Cerebellar cortex (tissue), 1 donor: Measurements from ENCODE around the gene ADAMTSL1.
"Not testable (repeated sequence)": the region's sequence is repeated elsewhere in the genome, so short reads cannot be mapped to it uniquely, and the experiment has no call there.

Experiments
- DNase-seq: peaks from one replicate; pipeline ENCODE4 v3.0.0-alpha.2; 2015; ENCODE audit warnings: low spot score

The ADAMTSL1 gene

DNA sequence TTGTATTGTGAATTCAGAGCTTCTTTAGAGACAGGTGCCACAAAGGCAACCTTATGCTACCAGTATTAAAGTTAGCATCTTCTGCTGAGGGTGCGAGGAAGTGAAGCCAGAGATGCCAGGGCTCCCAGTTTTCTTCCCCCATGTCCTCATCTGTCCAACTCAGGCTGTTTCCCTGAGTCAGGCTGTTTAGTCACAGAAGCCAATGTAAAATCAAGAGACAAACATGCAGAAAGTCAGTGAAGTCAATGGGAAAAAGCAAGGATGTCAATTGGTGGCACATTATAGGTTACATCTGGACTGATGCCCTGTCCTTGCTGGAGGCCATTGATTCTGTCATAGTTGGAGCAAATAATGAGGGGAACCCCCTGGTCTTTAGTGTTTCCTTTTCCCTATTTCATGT, 390.6 kb downstream of the ADAMTSL1 start:
- DNase-seq: no peak

DNA sequence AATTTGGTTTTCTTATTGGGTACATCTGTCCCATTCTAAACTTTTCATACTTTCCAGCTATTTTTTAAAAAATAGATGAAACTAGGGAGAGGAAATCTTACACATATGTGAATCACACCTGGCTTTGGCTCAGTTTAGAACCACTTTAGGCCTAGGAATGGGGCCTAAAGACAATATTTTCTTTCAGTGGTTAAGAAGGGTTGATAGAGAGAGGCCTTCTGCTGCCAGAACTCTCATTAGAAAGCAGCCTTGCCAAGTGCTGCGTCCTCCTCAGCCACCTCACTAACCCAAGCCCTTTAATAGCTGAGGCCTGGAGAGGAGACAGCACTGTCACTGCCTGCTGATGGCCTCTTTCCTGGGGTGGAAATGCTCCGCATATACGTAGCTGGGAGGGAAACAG, 391.6 kb downstream of the ADAMTSL1 start:
- no peak for DNase-seq

DNA sequence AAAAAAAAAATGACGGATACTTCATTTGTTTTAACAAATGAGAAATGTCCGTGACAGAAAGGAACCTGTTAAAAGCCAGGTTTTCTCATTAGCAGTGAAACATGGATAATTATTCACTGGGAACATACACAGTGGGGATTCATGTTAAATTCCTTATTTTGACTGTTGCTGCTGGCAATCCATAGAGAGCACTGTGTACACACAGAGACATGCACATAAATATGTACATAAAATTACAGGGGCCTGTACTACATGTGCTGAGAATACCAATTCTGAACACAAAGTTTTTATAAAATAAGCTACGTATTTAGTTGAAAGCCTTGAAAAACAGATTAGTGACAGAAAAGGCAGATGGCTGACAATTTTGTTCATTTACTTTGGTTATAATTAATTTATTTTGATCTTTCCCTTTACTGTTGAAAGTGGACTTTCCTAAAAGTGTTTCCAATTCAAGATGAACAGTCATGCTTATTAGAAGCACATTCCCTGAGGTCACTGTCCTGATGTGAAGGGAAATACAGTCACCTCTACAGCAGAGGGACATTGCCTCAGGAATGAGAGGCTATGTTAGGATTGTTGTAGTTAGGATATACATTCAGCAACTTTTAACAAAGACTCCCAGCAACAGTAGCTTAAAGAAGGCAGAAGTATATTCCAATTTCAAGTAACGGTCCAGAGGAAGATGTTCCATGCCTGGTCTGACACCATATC, 392.3 kb downstream of the ADAMTSL1 start:
- DNase-seq: no peak

DNA sequence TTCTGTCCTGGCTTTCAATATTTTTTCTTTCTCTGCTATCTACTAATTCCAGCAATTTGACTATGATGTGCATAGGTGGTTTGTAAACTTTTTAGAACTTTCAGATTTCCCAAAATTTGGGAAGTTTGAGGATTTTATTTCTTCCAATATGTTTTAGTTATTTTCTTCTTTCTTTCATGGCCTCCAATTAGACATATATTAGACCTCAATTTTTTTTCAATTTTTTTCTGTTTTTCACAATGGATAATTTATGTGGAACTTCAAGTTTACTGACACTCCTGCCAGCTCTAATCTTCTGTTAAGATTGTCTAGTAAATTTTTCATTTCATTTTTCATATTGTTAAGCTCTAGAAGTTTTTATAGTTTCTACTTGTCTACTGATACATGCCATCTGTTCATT, 395.8 kb downstream of the ADAMTSL1 start:
- DNase-seq: no peak

DNA sequence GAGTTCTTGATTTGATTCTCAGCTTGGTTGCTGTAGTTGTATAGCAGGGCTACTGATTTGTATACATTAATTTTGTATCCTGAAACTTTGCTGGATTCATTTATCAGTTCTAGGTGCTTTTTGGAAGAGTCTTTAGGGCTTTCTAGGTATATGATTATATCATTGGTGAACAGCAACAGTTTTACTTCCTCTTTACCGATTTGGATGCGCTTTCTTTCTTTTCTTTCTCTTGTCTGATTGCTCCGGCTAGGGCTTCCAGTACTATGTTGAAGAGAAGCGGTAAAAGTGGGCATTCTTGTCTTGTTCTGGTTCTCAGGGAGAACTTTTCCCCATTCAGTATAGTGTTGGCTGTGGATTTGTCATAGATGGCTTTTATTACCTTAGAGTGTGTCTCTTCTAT, 400.1 kb downstream of the ADAMTSL1 start:
- DNase-seq: no peak

DNA sequence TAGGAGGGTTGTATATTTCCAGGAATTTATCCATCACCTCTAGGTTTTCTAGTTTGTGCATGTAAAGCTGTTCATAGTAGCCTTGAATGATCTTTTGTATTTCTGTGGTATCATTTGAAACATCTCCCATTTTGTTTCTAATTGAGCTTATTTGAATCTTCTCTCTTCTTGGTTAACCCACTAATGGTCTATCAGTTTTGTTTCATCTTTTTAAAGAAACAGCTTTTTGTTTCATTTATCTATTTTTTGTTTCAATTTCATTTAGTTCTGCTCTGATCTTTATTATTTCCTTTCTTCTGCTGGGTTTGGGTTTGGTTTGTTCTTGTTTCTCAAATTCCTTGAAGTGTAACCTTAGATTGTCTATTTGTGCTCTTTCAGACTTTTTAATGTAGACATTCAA, 401.0 kb downstream of the ADAMTSL1 start:
- not testable (repeated sequence) for DNase-seq

DNA sequence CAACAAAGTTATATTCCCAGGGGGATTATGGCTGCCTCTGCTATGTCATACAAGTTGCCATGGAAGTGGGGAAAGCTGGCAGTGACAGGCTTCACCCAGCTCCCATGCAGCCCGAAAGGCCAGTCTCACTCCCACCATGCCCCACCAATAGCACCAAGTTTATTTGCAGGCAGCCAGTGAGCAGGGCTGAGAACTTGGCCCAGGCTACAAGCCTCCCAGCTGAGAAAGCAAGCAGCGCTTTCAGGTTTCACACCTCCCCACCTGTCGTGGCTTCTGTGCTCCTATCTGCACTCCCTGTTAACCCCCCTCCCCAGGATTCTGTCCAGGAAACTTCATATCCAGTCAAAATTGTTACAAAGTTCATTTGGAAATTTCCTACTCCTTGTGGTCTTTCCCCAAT, 404.0 kb downstream of the ADAMTSL1 start:
- no peak for DNase-seq

DNA sequence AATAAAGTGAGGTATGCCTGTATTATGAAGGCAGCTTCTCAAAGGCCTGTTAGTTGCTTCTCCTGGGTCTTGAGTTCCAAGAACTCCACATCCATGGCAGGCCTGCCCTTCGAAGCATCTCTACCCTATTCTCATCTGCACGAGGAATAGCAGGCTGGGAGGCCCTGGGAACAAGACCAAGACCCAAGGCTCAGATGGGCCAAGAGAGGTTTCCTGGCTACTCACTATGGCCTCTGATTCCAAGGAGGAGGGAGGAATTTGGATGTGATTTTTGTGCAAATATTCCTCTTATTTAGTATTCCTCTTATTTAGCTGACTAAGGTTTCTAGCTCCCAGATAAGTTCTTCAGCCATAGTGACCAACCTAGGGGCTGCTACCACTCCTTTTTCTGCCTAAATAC, 407.8 kb downstream of the ADAMTSL1 start:
- DNase-seq: no peak

DNA sequence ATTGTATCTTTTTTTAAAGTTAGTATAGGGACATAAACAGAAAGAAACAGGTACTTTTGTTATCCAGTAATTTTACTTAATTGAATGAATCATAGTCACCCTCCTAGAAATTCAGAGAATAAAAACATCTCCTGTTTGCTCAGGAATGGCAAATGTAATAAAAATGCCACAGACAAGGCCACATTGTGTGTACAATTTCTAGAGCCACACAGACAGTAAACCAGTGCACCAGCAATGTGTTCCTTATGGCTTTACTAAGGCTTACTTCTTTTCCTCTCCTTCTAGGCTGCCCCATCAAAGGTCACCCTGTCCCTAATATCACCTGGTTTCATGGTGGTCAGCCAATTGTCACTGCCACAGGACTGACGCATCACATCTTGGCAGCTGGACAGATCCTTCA, 413.6 kb downstream of the ADAMTSL1 start:
- no peak for DNase-seq

DNA sequence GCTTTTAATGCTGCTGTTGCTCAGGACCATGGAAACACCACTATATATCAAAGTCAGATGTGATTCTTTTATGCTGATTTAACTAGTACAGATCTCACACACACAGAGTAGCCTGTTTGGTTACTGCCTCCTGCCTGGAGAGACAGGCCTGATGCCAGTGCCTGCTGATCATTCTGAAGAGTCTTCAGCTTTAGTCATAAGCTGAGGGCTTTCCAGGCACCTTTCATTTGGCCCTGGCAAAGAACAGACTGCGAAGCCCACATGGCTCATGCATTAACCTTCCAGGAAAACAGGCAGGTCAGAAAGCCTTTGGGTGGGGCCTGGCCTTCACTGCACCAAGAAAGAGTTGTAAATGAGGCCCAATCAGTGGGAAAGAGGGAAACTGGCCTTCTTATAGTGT, 414.3 kb downstream of the ADAMTSL1 start:
- no peak for DNase-seq

DNA sequence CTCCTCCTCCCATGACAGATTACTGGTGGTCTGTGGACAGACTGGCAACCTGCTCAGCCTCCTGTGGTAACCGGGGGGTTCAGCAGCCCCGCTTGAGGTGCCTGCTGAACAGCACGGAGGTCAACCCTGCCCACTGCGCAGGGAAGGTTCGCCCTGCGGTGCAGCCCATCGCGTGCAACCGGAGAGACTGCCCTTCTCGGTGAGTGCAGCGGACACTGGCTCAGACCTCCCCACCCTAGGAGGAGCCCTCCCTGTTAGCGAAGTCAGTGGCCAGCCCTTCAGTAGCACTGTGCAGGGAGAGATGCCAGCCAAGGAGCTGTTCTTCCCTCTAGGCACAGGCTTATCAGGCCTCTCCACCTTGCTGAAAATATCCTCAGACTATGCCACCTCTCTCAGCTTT, 415.6 kb downstream of the ADAMTSL1 start:
- no peak for DNase-seq

DNA sequence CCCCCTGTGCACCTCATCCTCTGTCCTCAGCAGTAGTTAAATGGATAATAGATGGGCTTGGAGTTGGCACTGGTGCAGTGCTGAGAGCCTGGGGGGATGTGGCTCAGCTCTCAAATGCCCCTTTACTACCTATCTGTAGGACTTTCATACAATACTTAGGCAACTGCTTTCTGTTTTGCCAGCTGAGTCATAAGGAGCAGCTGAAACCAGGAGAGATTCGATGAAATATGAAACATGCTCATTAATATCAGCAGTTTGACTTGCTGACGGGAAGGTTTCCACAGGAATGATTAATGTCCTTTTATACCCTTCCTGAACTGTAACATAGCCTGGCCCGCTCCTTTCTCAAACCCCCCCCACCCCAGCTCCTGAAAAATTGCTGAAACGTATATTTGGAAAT, 416.4 kb downstream of the ADAMTSL1 start:
- no peak for DNase-seq

DNA sequence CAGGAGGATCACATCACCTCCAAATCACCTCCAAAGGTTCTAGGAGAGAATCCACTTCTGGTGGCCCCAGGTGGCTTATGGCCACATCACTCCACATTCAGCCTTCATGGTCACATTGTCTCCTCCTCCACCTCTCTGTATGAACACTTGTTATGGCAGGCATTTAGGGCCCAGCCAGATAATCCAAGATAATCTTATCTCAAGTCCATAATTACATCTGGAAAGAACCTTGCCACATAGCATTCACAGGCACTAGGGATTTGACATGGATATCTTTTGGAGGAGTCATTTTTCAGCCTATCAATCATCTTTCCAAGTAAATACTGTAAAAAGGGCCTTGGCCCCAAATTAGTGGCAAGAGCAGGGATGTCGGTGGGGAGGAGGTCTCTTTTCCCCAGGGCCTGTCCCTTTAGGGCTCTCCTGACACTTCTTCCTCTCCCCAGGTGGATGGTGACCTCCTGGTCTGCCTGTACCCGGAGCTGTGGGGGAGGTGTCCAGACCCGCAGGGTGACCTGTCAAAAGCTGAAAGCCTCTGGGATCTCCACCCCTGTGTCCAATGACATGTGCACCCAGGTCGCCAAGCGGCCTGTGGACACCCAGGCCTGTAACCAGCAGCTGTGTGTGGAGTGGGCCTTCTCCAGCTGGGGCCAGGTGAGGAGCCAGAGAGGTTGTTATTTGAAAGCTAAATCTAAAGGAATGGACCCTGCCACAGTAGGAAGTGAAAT, 418.2 kb downstream of the ADAMTSL1 start:
- no peak for DNase-seq

DNA sequence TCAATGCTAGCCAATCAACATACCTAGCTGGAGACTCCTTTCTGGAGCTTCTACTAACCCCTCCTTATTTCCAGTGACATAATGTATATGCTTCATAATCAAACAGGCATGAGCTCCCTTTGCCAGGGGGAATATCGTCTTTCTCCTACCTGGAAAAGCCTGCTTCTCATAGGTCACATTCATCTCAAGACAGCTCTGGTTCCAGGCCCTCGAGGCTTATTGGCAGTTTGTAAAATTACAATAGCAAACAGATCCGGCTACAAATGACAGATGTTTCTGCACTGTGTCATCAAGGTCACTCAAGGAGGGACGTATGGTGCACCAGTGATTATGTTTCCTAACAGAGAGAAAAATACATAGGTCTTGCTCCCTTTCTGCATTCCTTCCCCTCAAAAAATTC, 419.1 kb downstream of the ADAMTSL1 start:
- no peak for DNase-seq

DNA sequence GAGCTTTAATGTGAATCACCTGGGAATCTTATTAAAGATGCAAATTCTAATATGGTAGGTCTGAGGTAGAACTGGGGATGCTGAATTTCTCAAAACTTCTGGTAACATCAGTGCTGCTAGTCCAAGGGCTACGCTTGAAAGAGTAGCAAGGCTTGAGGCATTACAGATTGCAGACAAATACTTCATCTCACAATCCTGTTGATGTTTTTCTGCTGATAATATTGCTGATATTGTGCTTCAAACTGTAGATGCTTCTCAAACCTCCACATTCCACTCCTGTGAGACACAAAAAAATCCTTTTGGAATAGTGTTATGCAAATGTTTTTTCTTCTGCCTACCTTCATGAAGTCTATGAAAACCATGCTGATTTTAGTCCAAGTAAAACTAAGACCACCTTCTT, 419.5 kb downstream of the ADAMTSL1 start:
- no peak for DNase-seq

DNA sequence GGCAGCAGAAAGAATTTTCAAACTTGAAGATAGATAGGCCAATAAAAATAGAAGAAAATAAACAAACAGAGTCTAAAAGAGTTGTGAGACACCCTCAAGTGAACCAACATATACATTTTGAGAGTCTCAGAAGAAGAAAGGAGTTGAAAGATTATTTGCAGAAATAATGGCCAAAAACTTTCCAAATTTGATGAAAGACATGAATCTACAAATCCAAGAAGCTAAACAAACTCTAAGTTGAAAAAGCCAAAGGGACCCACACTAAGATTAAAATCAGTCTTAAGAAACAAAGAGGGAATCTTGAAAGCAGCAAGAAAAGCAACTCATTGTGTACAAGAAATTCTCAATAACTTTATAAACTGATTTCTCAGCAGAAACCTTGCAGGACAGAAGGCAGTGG, 422.1 kb downstream of the ADAMTSL1 start:
- no peak for DNase-seq

DNA sequence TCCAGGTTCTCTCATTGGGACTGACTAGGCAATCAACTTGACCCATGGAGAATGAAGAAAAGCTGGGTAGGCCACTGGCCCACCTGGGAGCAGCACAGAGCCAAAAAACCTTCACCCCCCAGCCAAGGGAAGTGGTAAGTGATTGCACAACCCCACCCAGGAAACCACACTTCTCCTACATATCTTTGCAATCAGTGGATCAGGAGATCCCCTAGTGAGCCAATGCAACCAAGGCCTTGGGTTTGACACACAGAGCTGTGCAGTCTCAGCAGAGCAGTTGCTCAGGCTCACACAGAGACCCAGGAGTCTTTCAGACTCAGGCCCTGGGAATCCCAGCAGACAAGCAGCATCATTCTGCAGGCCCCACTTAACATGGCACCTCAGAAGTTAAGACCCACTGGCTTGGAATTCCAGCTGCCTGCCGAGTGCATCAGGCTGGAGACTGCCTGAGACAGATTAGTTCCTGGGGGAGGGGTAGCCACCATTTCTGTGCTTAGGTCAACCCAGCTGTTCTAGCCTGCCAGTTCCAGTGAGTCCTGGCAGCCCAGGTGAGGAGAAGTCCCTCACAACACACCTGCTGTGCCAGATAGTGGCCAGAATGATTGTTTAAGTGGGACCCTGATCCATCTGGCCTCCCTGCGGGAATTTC, 422.7 kb downstream of the ADAMTSL1 start:
- no peak for DNase-seq

DNA sequence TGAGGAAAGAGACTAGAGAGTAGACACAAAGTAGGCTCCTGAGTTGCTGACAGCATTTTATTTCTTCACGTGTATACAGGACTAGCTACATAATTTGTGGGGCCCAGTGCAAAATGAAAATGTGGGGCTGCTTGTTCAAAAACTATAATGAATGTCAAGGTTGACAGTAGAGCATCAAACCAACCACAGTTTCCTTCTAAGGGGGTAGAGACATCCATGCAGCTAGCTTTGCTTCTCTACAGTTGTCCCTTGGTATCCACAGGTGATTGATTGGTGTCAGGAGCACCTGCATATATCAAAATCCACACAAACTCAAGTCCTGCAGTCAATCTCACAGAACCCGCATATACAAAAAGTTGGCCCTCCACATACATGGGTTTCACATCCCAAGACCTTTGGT, 429.5 kb downstream of the ADAMTSL1 start:
- no peak for DNase-seq

DNA sequence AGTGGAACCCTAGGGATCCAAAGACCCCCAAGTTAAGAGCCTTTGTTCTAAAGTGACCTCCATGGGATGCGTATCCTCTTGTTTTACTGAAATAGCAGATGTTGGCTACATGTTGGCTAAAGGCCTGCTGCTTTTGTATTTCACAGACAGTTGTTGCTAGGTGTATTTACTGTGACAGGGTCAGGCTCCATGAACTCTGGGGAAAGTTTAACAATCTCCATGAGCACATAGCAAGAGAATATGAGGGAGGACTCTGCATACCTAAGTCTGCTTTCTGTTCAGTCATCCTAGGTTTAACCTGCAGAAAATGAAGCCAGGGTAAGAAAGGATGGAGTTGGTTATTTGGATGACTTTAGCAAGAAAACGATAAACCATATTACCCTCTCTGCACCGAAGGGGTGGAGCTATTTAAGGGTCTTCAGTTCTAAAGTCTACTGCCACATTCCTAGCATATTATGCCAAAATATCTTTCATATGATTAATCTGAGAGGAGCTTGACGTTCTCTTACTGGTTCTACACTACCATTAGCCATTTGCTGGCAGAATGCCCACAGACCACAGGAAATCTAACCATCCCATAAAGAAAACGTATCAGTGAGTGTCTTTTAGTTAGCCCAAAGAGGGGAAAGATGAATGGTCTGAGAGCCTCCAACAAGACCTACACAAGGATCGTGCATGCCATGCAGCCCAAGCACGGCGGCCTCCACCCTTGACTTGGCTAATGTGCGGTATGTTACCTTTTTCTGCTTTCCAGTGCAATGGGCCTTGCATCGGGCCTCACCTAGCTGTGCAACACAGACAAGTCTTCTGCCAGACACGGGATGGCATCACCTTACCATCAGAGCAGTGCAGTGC, 431.3 kb downstream of the ADAMTSL1 start:
- DNase-seq: no peak

DNA sequence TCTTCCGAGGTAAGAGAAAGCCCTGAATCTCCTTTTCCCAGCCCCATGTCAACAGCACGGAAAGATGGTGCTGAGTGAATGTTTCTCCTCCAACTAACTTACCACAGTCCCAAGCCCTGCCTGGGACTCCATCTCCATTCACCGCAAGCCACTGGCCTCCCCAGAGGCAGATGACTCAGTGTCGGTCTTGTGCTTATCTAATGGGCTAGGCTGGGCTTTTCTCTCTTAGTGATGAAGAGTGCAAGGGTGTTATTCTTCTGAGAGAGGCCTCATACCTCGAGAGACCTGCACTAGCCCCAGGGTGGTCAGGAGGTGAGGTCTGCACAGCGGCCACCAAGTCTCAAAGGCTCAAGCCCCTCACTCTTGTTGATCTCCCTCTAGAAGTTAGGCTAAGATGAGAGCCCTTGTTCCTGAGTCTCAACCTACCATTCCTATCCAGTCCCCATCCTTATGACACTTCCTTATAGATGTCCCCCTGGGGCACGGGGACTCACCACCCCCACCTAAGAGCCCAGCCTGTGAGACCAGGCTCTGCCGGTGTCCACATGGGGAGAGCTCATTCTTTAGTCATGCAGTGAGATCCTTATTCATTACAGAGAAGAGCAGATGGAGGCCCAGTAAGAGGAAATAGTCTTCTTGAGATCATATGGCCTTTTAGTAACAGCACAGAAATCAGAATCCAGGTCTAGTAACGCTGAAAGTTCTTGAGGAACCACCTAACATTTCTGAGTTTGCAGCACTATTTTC, 432.1 kb downstream of the ADAMTSL1 start:
- DNase-seq: no peak

DNA sequence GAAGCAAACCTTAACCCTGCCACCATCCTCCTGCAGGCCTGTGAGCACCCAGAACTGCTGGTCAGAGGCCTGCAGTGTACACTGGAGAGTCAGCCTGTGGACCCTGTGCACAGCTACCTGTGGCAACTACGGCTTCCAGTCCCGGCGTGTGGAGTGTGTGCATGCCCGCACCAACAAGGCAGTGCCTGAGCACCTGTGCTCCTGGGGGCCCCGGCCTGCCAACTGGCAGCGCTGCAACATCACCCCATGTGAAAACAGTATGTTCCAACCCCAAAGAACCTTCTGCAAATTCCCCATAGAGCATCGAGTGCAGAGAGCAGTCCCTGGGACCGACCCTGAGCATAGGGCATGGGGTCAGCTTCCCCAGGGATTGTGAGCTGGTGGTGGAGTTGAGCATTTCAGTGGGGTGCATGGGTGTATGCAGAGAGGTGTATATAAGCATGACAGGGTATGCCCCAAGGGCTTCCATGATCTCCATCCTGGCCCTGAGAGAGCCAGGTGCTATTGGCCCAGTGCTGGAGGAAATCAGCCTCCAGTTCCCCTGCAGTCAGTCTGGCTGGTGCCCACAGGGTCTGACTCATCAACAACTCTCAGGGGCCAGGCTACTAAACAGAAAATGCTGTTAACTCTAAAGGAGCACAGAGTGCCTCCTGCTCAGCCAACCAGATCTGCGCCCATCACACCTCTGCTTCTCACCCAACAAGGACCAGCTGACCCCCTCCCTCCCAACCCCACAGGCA, 432.9 kb downstream of the ADAMTSL1 start:
- DNase-seq: no peak
